HepG2 (cell line): ENCODE measurements around the gene ANKRD40.

Experiments used
- CTCF ChIP-seq: sonication (generic); formaldehyde crosslinking; IDR thresholded peaks from 2 replicates; pipeline ENCODE4 v1.5.0; 2020; ENCODE audit warnings: mild to moderate bottlenecking, missing genetic modification reagents, moderate library complexity
- MAFK ChIP-seq, 2 experiments: IDR thresholded peaks in 1 of 2; conservative IDR thresholded peaks in 1 of 2; 2 replicates each; pipeline ENCODE4 v1.6.1; 2011; ENCODE audit warnings: improper control_type of control experiment in 2 of 2, low read length in 2 of 2
- NFE2 ChIP-seq: sonication (generic); formaldehyde crosslinking; IDR thresholded peaks from 2 replicates; pipeline ENCODE4 v1.4.0; 2020; ENCODE audit warnings: missing genetic modification reagents
- SUZ12 ChIP-seq: fragments of 150-350 bp; IDR thresholded peaks from 2 replicates; pipeline ENCODE4 v1.6.1; 2014; ENCODE audit warnings: low read depth, low read length
- ZNF121 ChIP-seq: sonication (generic); formaldehyde crosslinking; IDR thresholded peaks from 2 replicates; pipeline ENCODE4 v1.5.0; 2020; ENCODE audit warnings: mild to moderate bottlenecking, missing genetic modification reagents
- TF ChIP-seq, protein P1 (sequence below), 2 experiments: fragments of 450-650 bp in 1 of 2; sonication (generic) in 1 of 2; formaldehyde crosslinking in 1 of 2; IDR thresholded peaks; 2 replicates each; pipeline versions ENCODE4 v1.6.1 to v1.8.0; 2016 to 2022; ENCODE audit warnings: antibody characterized with exemption in 1 of 2, mild to moderate bottlenecking in 1 of 2, missing genetic modification reagents in 1 of 2
- TF ChIP-seq, protein P2 (sequence below): sonication (generic); formaldehyde crosslinking; IDR thresholded peaks from 2 replicates; pipeline ENCODE4 v1.4.0; 2020; ENCODE audit warnings: missing genetic modification reagents, borderline replicate concordance

- TF ChIP-seq, protein P1, sequence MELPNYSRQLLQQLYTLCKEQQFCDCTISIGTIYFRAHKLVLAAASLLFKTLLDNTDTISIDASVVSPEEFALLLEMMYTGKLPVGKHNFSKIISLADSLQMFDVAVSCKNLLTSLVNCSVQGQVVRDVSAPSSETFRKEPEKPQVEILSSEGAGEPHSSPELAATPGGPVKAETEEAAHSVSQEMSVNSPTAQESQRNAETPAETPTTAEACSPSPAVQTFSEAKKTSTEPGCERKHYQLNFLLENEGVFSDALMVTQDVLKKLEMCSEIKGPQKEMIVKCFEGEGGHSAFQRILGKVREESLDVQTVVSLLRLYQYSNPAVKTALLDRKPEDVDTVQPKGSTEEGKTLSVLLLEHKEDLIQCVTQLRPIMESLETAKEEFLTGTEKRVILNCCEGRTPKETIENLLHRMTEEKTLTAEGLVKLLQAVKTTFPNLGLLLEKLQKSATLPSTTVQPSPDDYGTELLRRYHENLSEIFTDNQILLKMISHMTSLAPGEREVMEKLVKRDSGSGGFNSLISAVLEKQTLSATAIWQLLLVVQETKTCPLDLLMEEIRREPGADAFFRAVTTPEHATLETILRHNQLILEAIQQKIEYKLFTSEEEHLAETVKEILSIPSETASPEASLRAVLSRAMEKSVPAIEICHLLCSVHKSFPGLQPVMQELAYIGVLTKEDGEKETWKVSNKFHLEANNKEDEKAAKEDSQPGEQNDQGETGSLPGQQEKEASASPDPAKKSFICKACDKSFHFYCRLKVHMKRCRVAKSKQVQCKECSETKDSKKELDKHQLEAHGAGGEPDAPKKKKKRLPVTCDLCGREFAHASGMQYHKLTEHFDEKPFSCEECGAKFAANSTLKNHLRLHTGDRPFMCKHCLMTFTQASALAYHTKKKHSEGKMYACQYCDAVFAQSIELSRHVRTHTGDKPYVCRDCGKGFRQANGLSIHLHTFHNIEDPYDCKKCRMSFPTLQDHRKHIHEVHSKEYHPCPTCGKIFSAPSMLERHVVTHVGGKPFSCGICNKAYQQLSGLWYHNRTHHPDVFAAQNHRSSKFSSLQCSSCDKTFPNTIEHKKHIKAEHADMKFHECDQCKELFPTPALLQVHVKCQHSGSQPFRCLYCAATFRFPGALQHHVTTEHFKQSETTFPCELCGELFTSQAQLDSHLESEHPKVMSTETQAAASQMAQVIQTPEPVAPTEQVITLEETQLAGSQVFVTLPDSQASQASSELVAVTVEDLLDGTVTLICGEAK (IDR thresholded peaks at IDR 0.05): no peak
- TF ChIP-seq, protein P1 (CRISPR knock-in tag; IDR thresholded peaks at IDR 0.05): no peak
- TF ChIP-seq ZNF121 (CRISPR knock-in tag): no peak
- TF ChIP-seq CTCF (CRISPR knock-in tag): no peak
- no peak for TF ChIP-seq MAFK (conservative IDR thresholded peaks at IDR 0.05 in 1 of 2, IDR thresholded peaks at IDR 0.05 in 1 of 2; ENCODE audit: low read length in 2 of 2)
- no peak for TF ChIP-seq SUZ12
- TF ChIP-seq NFE2 (CRISPR knock-in tag): no peak
- TF ChIP-seq, protein P2, sequence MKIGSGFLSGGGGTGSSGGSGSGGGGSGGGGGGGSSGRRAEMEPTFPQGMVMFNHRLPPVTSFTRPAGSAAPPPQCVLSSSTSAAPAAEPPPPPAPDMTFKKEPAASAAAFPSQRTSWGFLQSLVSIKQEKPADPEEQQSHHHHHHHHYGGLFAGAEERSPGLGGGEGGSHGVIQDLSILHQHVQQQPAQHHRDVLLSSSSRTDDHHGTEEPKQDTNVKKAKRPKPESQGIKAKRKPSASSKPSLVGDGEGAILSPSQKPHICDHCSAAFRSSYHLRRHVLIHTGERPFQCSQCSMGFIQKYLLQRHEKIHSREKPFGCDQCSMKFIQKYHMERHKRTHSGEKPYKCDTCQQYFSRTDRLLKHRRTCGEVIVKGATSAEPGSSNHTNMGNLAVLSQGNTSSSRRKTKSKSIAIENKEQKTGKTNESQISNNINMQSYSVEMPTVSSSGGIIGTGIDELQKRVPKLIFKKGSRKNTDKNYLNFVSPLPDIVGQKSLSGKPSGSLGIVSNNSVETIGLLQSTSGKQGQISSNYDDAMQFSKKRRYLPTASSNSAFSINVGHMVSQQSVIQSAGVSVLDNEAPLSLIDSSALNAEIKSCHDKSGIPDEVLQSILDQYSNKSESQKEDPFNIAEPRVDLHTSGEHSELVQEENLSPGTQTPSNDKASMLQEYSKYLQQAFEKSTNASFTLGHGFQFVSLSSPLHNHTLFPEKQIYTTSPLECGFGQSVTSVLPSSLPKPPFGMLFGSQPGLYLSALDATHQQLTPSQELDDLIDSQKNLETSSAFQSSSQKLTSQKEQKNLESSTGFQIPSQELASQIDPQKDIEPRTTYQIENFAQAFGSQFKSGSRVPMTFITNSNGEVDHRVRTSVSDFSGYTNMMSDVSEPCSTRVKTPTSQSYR (CRISPR knock-in tag): no peak
Observed at GRCh38 chr17:50696365-50696879, 11.3 kb downstream of the ANKRD40 start.
